NCI-H1417 treated with DMSO at 0.1 percent for 48 hours (cell line): Measurements from ENCODE around the gene HS2ST1.

Experiments
- DNase-seq: peaks from one replicate; lab custom pipeline; 2025; lab: John Stamatoyannopoulos, UW

Gene HS2ST1

DNA sequence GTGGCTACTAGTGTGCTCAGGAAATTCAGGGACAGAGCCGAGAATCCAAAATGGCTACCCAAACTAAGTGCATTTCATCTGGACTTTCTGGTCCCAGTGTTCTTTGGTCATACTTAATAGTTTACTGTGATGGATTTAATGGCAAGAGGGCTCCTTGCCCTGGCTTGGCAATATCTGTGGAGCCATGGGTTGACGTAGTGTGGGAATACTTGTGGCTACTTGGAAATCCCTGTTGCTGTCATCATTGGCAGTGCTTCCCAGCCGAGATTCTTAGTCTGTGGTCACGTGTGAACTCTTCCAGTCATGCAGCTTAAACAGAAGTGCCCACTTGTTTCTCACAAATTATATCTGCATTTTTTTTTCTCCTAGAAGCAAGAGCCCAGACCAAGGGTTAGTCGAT lies 198.9 kb downstream of the HS2ST1 start:
- DNase-seq: no peak

GRCh38 chr1:87115317-87115890 lies 201.0 kb downstream of the HS2ST1 start:
- DNase-seq: no peak

DNA sequence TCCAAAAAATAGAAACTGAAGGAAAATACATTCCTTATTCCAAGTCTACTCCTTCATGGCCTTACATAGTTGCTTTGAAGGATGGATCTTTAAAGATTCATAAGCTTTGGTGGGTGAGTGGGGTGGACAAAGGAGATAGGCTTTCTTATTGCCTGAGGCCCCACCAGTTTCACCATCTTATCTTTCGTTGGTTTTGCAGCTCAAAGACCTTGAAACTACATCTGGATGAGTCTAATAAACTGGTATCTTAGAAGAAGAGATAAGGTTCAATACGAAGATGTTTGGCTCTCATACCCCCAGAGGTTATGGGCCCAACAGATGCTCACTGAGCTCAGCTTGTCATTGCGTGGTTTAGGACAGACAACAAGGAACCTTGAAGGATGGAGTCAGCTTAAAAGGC lies 201.5 kb downstream of the HS2ST1 start:
- DNase-seq: no peak

DNA sequence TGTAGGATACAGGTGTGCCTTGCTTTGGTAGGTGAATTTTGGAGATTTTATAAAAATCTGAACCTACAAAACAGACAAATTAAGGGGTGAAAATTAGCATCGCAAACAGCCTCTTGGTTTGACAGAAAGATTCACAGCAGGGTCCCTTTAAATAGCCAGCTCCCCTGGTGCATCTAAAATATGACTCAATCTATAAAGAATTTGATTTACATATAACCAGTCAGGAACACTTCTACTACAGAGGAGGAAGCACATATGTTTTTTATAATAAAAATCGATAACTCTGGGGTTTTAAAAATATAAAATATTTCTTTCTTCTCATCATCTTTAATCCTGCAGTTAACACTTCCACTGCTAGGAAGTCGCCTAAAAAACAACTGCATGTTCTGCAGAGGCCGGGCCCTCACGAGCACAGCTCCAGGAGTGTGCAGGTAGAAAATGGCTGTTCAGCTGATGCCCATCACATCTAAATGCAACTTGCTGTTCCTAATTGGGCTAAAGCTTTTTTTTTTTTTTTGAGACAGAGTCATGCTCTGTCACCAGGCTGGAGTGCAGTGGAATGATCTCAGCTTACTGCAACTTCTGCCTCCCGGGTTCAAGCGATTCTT lies 203.4 kb downstream of the HS2ST1 start:
- DNase-seq: no peak

DNA sequence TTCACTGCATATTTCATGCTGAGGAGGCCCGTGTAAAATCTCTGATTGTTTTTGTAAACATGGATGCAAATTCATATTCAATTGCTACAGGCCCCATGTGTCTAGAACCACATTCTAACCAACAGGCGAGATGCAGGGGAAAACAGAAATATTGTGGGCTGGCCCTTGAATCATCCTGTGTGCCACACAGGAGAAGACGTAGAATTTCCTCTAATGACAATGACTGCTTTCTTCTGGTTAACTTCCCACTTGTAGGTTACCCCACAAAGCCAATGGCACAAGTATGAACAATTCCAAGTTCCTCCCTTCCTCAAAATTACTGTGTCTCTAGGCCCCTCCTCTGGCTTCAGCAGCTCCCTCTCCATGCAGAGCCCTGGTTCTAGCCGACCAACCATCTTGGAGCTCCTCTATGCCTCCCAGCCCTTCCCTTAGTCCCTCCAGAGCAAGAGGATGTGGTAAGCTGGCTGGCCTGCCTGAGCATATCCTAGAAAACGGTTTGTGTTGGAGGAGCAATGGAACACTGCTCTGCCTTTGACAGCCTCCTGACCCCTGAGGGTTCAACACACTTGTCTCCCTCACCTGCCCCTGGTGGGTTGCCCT lies 205.2 kb downstream of the HS2ST1 start:
- DNase-seq: no peak

DNA sequence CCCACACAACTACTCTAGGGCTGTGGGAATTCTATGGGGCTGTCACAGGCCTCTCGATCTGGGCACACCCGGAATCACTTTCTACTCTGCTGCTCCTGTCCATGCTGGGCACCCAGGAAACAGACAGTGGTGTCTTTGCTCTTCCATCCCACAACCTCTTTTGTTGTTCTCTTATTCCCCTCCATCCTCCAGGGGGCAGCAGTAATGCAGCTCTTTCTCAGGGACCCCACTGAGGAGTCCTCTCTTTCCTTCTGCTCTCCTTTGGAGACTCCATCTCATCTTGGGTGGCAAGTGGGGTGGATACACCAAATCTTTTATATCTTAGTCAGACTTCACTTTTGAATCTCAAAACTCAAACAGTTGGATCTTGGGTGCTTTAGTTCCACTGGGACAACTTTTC lies 206.3 kb downstream of the HS2ST1 start:
- DNase-seq: no peak

- DNase-seq: no peak
Measured at GRCh38 chr1:87121711-87122163, 207.3 kb downstream of the HS2ST1 start.

DNA sequence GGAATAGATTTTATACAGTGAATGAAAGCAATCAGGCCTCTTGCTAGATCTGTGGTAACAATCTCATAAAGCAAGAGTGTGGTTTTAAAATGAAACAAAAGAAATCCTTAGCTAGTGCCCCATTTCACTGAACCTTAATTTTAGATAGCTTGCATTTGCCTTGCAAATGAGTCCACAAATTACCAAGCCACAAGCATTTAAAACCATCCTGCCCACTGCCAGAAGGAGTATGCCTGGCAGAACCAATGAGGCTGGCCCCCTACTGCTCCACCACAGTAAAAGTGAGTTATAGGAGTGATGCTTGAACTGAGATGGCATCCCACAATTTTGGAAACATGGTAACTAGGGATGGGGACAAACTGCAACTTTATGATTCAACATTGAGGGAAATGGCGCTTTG lies 207.8 kb downstream of the HS2ST1 start:
- DNase-seq: no peak

DNA sequence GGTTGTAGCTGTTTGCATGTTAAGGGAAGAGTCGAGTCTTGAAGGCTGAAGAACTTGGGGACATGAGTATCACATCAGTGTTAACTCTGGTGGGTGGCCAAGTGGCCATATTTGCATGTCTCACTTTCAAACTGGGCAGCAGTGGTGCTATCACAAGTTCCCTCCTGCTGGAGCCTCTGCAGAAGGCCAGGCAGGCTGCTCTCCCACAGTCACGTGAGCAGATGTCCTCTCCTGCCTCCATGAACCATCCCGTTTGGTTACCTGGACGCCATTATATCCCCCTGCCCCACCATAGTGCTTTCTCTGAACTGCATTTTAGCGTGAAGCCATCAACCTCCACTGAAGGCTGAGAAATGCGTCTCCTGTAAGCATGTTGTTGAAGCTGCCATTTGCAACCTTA lies 209.2 kb downstream of the HS2ST1 start:
- DNase-seq: no peak

DNA sequence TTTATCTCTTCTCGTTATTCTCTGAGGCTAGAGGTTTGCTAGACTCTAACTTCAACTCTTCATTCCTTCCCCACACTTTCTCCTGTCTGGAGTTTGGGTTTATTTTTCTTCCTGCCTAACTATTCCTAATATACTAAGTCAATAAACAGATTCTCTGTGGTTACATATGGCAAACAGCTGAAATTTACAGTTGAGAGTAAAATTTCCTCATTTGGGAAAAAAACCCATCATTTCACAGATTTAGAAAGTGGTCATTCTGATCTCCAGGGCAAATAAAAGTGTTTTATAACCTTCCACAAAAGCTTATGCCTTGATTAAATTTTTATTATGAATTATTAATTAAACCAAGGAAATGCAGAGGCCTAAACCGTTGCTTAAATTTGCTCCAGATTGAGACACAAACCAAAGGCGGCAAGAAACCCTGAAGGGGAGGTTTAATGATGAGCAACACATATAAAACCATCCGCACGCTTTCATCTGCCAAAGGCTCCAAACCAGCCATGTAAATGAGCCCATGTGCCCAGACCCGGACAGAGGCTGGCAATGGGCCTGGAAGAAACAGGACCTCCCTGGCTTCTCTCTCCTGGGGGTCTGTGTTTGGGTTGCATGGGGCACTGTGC lies 212.6 kb downstream of the HS2ST1 start:
- DNase-seq: no peak

GRCh38 chr1:87127581-87127980 lies 213.1 kb downstream of the HS2ST1 start:
- no peak for DNase-seq

GRCh38 chr1:87129038-87129437 lies 214.6 kb downstream of the HS2ST1 start:
- DNase-seq: no peak

GRCh38 chr1:87129606-87130005 lies 215.2 kb downstream of the HS2ST1 start:
- DNase-seq: no peak

DNA sequence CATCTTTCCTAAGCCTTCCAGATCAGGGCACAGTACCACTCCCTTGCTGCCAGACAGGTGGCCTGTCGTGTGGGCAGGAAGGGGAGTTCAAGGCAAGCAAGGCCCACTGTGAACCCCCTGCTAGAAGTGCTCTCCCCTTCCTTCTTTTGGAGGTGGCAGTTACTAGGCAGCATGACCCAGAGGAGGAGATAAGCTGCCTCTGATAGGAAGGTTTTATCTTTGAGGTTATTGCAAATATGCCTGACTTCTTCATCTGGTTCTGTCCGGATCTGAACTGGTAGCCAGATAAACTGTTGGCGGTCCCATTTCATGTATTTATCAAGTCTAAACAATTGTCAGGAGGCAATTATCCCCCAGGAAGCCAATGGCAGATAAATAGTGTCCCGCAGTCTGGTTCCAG lies 216.0 kb downstream of the HS2ST1 start:
- no peak for DNase-seq

DNA sequence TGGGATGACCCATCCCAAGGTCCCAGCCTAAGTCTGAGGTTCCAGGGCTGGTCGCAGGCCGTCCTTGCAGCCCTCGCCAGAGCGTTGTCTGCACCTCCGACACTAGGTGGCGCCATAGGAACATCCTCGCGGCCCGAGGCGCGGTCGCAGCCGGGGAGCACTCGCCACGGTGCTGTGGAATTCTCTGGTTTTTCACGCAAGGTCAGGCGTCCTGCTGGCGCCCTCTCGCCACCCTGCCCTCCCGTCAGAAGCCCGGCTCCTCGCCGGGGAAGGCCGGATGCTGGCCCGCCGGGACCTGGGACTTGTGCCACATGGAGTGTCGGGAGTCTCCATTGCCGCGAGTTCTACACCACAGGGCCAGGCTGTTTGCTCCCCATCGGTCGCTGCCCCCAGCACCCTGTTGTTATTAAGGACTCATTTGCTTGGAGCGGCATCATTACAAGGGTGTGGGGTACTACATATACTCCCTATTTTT lies 217.4 kb downstream of the HS2ST1 start:
- no peak for DNase-seq

- no peak for DNase-seq
Measured at GRCh38 chr1:87132284-87132870, 217.9 kb downstream of the HS2ST1 start.

DNA sequence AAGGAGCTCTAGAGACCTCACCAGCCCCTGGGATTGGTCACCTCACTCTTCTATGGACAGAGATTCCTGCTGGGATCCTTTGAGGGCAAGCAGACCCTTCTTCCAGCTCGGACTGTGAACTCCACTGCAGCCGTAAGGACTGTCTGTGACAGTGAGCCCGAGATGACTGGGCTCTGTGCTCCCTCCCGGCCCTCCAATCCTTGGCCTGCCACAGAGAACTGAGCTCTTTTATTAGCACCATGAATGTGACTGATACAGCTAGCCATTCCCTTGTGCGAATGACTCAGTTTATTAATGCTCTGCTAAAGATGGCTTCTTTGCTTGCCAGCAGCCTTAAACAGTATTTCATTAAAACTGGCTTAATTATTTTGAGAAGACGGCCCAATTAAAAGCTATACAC lies 219.6 kb downstream of the HS2ST1 start:
- DNase-seq: no peak

GRCh38 chr1:87134625-87135328 lies 220.3 kb downstream of the HS2ST1 start:
- no peak for DNase-seq

- no peak for DNase-seq
Measured at GRCh38 chr1:87135329-87135712, 220.9 kb downstream of the HS2ST1 start.

- no peak for DNase-seq
Measured at GRCh38 chr1:87136607-87137341, 222.3 kb downstream of the HS2ST1 start.

DNA sequence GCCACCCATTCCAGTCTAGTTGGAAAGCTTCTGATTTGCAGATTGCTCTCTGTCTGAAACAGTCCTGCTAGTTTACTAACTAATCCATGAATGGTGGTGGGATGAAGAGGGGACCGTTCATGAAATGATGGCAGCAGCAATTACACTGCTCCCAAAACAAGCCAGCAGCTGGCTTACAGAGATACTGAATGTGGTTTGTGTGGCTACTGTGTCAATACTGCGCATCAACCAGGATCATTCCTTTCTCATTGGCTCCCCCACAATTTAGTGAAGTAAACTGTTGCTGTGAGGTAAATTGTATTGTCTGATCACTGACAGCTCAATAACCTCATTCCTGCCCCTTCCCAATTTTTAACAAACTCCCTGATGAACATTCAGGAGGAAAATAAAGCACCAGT lies 222.9 kb downstream of the HS2ST1 start:
- DNase-seq: no peak
